ENCODE data around the gene ALDH2. TPM values are rescaled to one million over a fixed set of nuclear protein-coding genes. Genes with fewer than 3 reads are reported as not detected.

ALDH2 gene
- polyA plus RNA-seq, 1 of the 3 experiments (the other 2 are of a cell fraction) = 67.5 TPM

- no peaks in the 10 kb centered on the region for H3K9me2 ChIP-seq
- no peaks in the 10 kb centered on the region for H4K20me1 ChIP-seq (ENCODE audit: insufficient read depth)
- no peaks in the 10 kb centered on the region for H3K9me3 ChIP-seq
- peaks cover 9% of the 10 kb centered on the region for H3F3A ChIP-seq (replicated peaks; ENCODE audit: insufficient read depth)
- H3K27ac ChIP-seq (ENCODE audit: low read depth in 2 of 2, low read length in 1 of 2) = peak within 1 kb of the TSS; percentile 84 to 89
- peak; percentile 98 for DNase-seq
- under 1% methylated on average over 24 of the region's 84 CpGs for WGBS (ENCODE audit: low lambda C conversion rate)
- H3K79me2 ChIP-seq (ENCODE audit: insufficient read depth) = peaks cover 71% of the 10 kb centered on the region
- POLR2A ChIA-PET = interaction anchor here (1.0 kb wide), 1 partner anchor 22 kb away, joined by 3 read pairs; no protein-coding TSS in a partner anchor
- no peaks in the 10 kb centered on the region for H3K27me3 ChIP-seq (ENCODE audit: insufficient read depth)
- H3K36me3 ChIP-seq (replicated peaks in 1 of 2; ENCODE audit: control insufficient read depth in 1 of 2, insufficient read depth in 2 of 2, low read length in 1 of 2) = peaks cover 11 to 12% of the 10 kb centered on the region in 2 experiments
- peak within 1 kb of the TSS; percentile 77 to 82 for H3K4me3 ChIP-seq (ENCODE audit: low read depth in 2 of 2, low read length in 1 of 2)
- peak within 1 kb of the TSS; percentile 79 for H3K4me2 ChIP-seq
- H3K9ac ChIP-seq = peak within 1 kb of the TSS; percentile 93
- peak within 1 kb of the TSS; percentile 93 for H2AFZ ChIP-seq (ENCODE audit: low read depth)
- CTCF ChIA-PET = interaction anchor here (0.6 to 2.6 kb wide), 4 partner anchors 29 to 545 kb away, joined by 3 to 13 read pairs (median 4); no protein-coding TSS in a partner anchor
- peaks cover 12 to 15% of the 10 kb centered on the region in 2 experiments; a peak in 2 of 4 replicates for H3K4me1 ChIP-seq (ENCODE audit: control insufficient read depth in 1 of 2, insufficient read depth in 2 of 2, low read depth in 1 of 2, low read length in 1 of 2)
- no peak for TF ChIP-seq RFX5 (IDR thresholded peaks at IDR 0.05; ENCODE audit: low read length)
- TF ChIP-seq ELF1 (IDR thresholded peaks at IDR 0.05) = peak; percentile 63
- TF ChIP-seq MXI1 (IDR thresholded peaks at IDR 0.05; ENCODE audit: low read depth, low read length) = peak; percentile 84; the same call in 1 of the 2 replicates
- 0 out of 2 replicates have a peak, but pooled peaks have one; percentile 6 for TF ChIP-seq RCOR1 (IDR thresholded peaks at IDR 0.05; ENCODE audit: low read length)
- TF ChIP-seq REST (IDR thresholded peaks at IDR 0.05; ENCODE audit: low read depth, low read length) = peak; percentile 27; the same call in 1 of the 2 replicates
- TF ChIP-seq MEF2A (IDR thresholded peaks at IDR 0.05; ENCODE audit: borderline replicate concordance, low read depth) = no peak
- peak; percentile 58; the same call in 1 of the 2 replicates for TF ChIP-seq GATA2 (CRISPR knock-in tag; IDR thresholded peaks at IDR 0.05)
- TF ChIP-seq POLR2AphosphoS5 (IDR thresholded peaks at IDR 0.05; ENCODE audit: low read depth, low read length) = peak; percentile 97
- TF ChIP-seq MAX (IDR thresholded peaks at IDR 0.05; ENCODE audit: low read depth) = peak; percentile 70
- no peak for TF ChIP-seq RXRA (IDR thresholded peaks at IDR 0.05; ENCODE audit: borderline replicate concordance, low read depth)
- peak; percentile 28; the same call in 1 of the 2 replicates for TF ChIP-seq TCF12 (IDR thresholded peaks at IDR 0.05)
- no peak for TF ChIP-seq GABPA (IDR thresholded peaks at IDR 0.05; ENCODE audit: low read depth)
- no peak for TF ChIP-seq NFIC (IDR thresholded peaks at IDR 0.05; ENCODE audit: borderline replicate concordance)
- no peak for TF ChIP-seq FOXM1 (IDR thresholded peaks at IDR 0.05; ENCODE audit: low read depth)
- no peak for TF ChIP-seq SMC3 (IDR thresholded peaks at IDR 0.05; ENCODE audit: low read depth, low read length)
- no peak; a peak in 1 of 4 replicates for TF ChIP-seq EP300 (IDR thresholded peaks at IDR 0.05; ENCODE audit: borderline replicate concordance in 1 of 2, low read depth in 1 of 2, low read length in 1 of 2)
- TF ChIP-seq YY1 (IDR thresholded peaks at IDR 0.05; ENCODE audit: low read depth) = 0 out of 2 replicates have a peak, but pooled peaks have one; percentile 54
- no peak; the same call in 1 of the 2 replicates for TF ChIP-seq FOSL2 (IDR thresholded peaks at IDR 0.05; ENCODE audit: borderline replicate concordance, low read depth)
- TF ChIP-seq JUND (IDR thresholded peaks at IDR 0.05) = no peak; the same call in 1 of the 2 replicates
- no peak for TF ChIP-seq EZH2phosphoT487 (IDR thresholded peaks at IDR 0.05; ENCODE audit: borderline replicate concordance, low read depth)
- no peak for TF ChIP-seq FOXJ3 (CRISPR knock-in tag; IDR thresholded peaks at IDR 0.05)
- no peak for TF ChIP-seq USF1 (IDR thresholded peaks at IDR 0.05; ENCODE audit: borderline replicate concordance, low read depth)
- no peak for TF ChIP-seq RAD21 (IDR thresholded peaks at IDR 0.05; ENCODE audit: low read length)
- no peak for TF ChIP-seq USF2 (IDR thresholded peaks at IDR 0.05; ENCODE audit: borderline replicate concordance, low read depth, low read length)
- peak; percentile 96 for TF ChIP-seq ZBTB33 (IDR thresholded peaks at IDR 0.05; ENCODE audit: borderline replicate concordance, low read depth)
- peak; percentile 78 for TF ChIP-seq NRF1 (IDR thresholded peaks at IDR 0.05; ENCODE audit: low read depth, low read length)
Measured at GRCh38 chr12:111841750-111842555, 75.2 kb downstream of the ALDH2 start, which contains the start of gene MAPKAPK5. MAPKAPK5 (plus strand) TSS chr12:111842228; CDS start chr12:111842734, 506 bp downstream.
